AG09319 (cell line): ENCODE results near the gene TRAPPC6A.

ENCODE experiments used
- DNase-seq: peaks from one replicate; pipeline ENCODE4 v3.0.0-alpha.2; 2010; ENCODE audit warnings: low read depth; ENCODE audit errors: extremely low read depth
- CTCF ChIP-seq: IDR thresholded peaks from 2 replicates; pipeline ENCODE4 v1.5.1; 2011; ENCODE audit warnings: low read depth, mild to moderate bottlenecking, inconsistent platforms, low read length, moderate library complexity

Gene TRAPPC6A

GRCh38 chr19:45175515-45176345 lies 2.3 kb downstream of the TRAPPC6A start:
- TF ChIP-seq CTCF = no peak
- DNase-seq = no peak

GRCh38 chr19:45173816-45174215 lies 4.2 kb downstream of the TRAPPC6A start:
- no peak for TF ChIP-seq CTCF
- no peak for DNase-seq

GRCh38 chr19:45172611-45173208 lies 5.3 kb downstream of the TRAPPC6A start:
- TF ChIP-seq CTCF = no peak
- DNase-seq = no peak

GRCh38 chr19:45172173-45172572 lies 5.9 kb downstream of the TRAPPC6A start:
- no peak for TF ChIP-seq CTCF
- DNase-seq = no peak

- TF ChIP-seq CTCF = no peak
These were observed 6.8 kb downstream of the TRAPPC6A start for GRCh38 chr19:45171211-45171623.

GRCh38 chr19:45170146-45171106 lies 7.6 kb downstream of the TRAPPC6A start:
- TF ChIP-seq CTCF = no peak
- no peak for DNase-seq

More at GRCh38 chr19:45171211-45171623, 6.8 kb downstream of the TRAPPC6A start:
- no peak for DNase-seq
